ENCODE results near the gene LAMA2.

LAMA2 gene

DNA sequence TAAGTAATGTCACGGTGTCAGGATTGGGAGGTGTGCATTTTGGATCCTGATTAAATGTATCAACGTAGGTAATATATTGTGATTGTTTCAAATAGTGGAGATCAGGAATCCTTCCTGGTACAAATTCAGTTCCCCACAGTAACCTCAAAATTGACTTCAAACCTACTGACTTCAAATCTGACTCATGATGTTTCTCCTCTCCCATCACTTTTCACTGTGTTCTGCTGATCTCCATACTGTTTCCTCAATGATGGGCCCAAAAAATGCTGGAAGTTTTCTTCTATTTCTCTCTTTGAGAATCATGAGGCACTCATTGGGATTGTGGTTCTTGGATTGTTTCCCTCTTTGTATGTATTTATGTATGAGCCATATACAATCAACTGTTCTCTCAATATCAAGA lies 35.9 kb downstream of the LAMA2 start:
- WGBS (ENCODE audit: insufficient coverage), result 100% methylated on average over 1 of the region's 2 CpGs
- CTCF ChIA-PET, result no interaction called here
- DNase-seq, result no peak

GRCh38 chr6:128919412-128920180 lies 36.7 kb downstream of the LAMA2 start:
- H3K27me3 ChIP-seq (replicated peaks in 2 of 5; ENCODE audit: control insufficient read depth in 4 of 5, insufficient read depth in 5 of 5, low read length in 4 of 5), result no peaks in the 10 kb centered on the region
- no peak overlapping the region for H3K27ac ChIP-seq (ENCODE audit: insufficient read depth in 1 of 2, low read depth in 1 of 2, low read length in 2 of 2, poor library complexity in 1 of 2, severe bottlenecking in 2 of 2)
- H3K4me3 ChIP-seq (ENCODE audit: control insufficient read depth in 1 of 7, extremely low read depth in 1 of 7, insufficient read depth in 4 of 7, low read depth in 2 of 7, low read length in 6 of 7), result no peak overlapping the region
- 100% methylated on average over 1 of the region's 2 CpGs for WGBS (ENCODE audit: insufficient coverage)
- POLR2A ChIA-PET, result no interaction called here
- no peaks in the 10 kb centered on the region for H3K4me1 ChIP-seq (ENCODE audit: control extremely low read depth in 1 of 4, control insufficient read depth in 4 of 4, insufficient read depth in 4 of 4, low read length in 3 of 4)
- no peaks in the 10 kb centered on the region for H3K36me3 ChIP-seq (ENCODE audit: control insufficient read depth in 4 of 4, insufficient read depth in 4 of 4, low read length in 3 of 4)
- CTCF ChIA-PET, result no interaction called here
- no peaks in the 10 kb centered on the region for H3K9me3 ChIP-seq (ENCODE audit: control extremely low read depth in 1 of 5, control insufficient read depth in 4 of 5, insufficient read depth in 2 of 5, low read depth in 1 of 5, low read length in 4 of 5)
- DNase-seq, result no peak

More for the DNA sequence above, 35.9 kb downstream of the LAMA2 start:
- H3K9me3 ChIP-seq (ENCODE audit: control extremely low read depth in 1 of 5, control insufficient read depth in 4 of 5, insufficient read depth in 2 of 5, low read depth in 1 of 5, low read length in 4 of 5), result no peaks in the 10 kb centered on the region
- no peaks in the 10 kb centered on the region for H3K4me1 ChIP-seq (ENCODE audit: control extremely low read depth in 1 of 4, control insufficient read depth in 4 of 4, insufficient read depth in 4 of 4, low read length in 3 of 4)
- no peaks in the 10 kb centered on the region for H3K27me3 ChIP-seq (replicated peaks in 2 of 5; ENCODE audit: control insufficient read depth in 4 of 5, insufficient read depth in 5 of 5, low read length in 4 of 5)
- H3K36me3 ChIP-seq (ENCODE audit: control insufficient read depth in 4 of 4, insufficient read depth in 4 of 4, low read length in 3 of 4), result no peaks in the 10 kb centered on the region
- H3K4me3 ChIP-seq (ENCODE audit: control insufficient read depth in 1 of 7, extremely low read depth in 1 of 7, insufficient read depth in 4 of 7, low read depth in 2 of 7, low read length in 6 of 7), result no peak overlapping the region
- no peak overlapping the region for H3K27ac ChIP-seq (ENCODE audit: insufficient read depth in 1 of 2, low read depth in 1 of 2, low read length in 2 of 2, poor library complexity in 1 of 2, severe bottlenecking in 2 of 2)
- POLR2A ChIA-PET, result no interaction called here

- no peaks in the 10 kb centered on the region for H3K4me1 ChIP-seq (ENCODE audit: control extremely low read depth in 1 of 4, control insufficient read depth in 4 of 4, insufficient read depth in 4 of 4, low read length in 3 of 4)
- WGBS (ENCODE audit: insufficient coverage), result 90% methylated on average over 1 of the region's 1 CpG
- peaks cover 0 to 3% (median 0%) of the 10 kb centered on the region in 5 experiments for H3K9me3 ChIP-seq (ENCODE audit: control extremely low read depth in 1 of 5, control insufficient read depth in 4 of 5, insufficient read depth in 2 of 5, low read depth in 1 of 5, low read length in 4 of 5)
- no peak overlapping the region for H3K4me3 ChIP-seq (ENCODE audit: control insufficient read depth in 1 of 7, extremely low read depth in 1 of 7, insufficient read depth in 4 of 7, low read depth in 2 of 7, low read length in 6 of 7)
- DNase-seq, result no peak
- no peak overlapping the region for H3K27ac ChIP-seq (ENCODE audit: insufficient read depth in 1 of 2, low read depth in 1 of 2, low read length in 2 of 2, poor library complexity in 1 of 2, severe bottlenecking in 2 of 2)
- peaks cover 0 to 17% (median 2%) of the 10 kb centered on the region in 5 experiments for H3K27me3 ChIP-seq (replicated peaks in 2 of 5; ENCODE audit: control insufficient read depth in 4 of 5, insufficient read depth in 5 of 5, low read length in 4 of 5)
- H3K36me3 ChIP-seq (ENCODE audit: control insufficient read depth in 4 of 4, insufficient read depth in 4 of 4, low read length in 3 of 4), result no peaks in the 10 kb centered on the region
- ChIA-PET CTCF (no interaction called here), POLR2A (no interaction called here)
These were observed 42.8 kb downstream of the LAMA2 start for GRCh38 chr6:128925765-128926164.

GRCh38 chr6:128929869-128930268 lies 46.9 kb downstream of the LAMA2 start:
- peaks cover 0 to 17% (median 3%) of the 10 kb centered on the region in 5 experiments for H3K27me3 ChIP-seq (replicated peaks in 2 of 5; ENCODE audit: control insufficient read depth in 4 of 5, insufficient read depth in 5 of 5, low read length in 4 of 5)
- no peak for DNase-seq
- ChIA-PET CTCF (no interaction called here), POLR2A (no interaction called here)
- 26% methylated on average over 32 of the region's 34 CpGs for WGBS (ENCODE audit: insufficient coverage)
- peaks cover 0 to 3% (median 0%) of the 10 kb centered on the region in 5 experiments for H3K9me3 ChIP-seq (ENCODE audit: control extremely low read depth in 1 of 5, control insufficient read depth in 4 of 5, insufficient read depth in 2 of 5, low read depth in 1 of 5, low read length in 4 of 5)
- no peaks in the 10 kb centered on the region for H3K4me1 ChIP-seq (ENCODE audit: control extremely low read depth in 1 of 4, control insufficient read depth in 4 of 4, insufficient read depth in 4 of 4, low read length in 3 of 4)
- no peak overlapping the region for H3K27ac ChIP-seq (ENCODE audit: insufficient read depth in 1 of 2, low read depth in 1 of 2, low read length in 2 of 2, poor library complexity in 1 of 2, severe bottlenecking in 2 of 2)
- no peaks in the 10 kb centered on the region for H3K36me3 ChIP-seq (ENCODE audit: control insufficient read depth in 4 of 4, insufficient read depth in 4 of 4, low read length in 3 of 4)
- H3K4me3 ChIP-seq (ENCODE audit: control insufficient read depth in 1 of 7, extremely low read depth in 1 of 7, insufficient read depth in 4 of 7, low read depth in 2 of 7, low read length in 6 of 7), result no peak overlapping the region

DNA sequence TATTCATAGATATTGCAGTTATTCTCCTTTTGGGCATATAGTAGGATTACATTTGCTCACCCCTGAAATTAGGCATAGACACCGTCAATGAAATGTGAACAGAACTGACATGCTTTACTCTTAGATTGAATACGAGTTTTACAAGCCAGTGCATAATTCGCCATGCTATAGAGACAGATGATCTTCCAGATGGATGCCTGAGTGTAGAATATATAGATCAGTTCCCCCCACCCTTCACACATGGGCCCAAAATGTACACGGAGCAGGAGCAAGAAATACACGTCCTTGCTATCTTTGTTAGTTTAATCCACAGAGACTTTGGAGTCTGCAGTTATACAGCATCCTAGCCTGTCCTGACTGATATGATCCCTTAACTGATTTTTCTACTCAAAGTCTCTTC lies 47.4 kb downstream of the LAMA2 start:
- H3K9me3 ChIP-seq (ENCODE audit: control extremely low read depth in 1 of 5, control insufficient read depth in 4 of 5, insufficient read depth in 2 of 5, low read depth in 1 of 5, low read length in 4 of 5), result peaks cover 0 to 3% (median 0%) of the 10 kb centered on the region in 5 experiments
- DNase-seq, result no peak
- H3K27ac ChIP-seq (ENCODE audit: insufficient read depth in 1 of 2, low read depth in 1 of 2, low read length in 2 of 2, poor library complexity in 1 of 2, severe bottlenecking in 2 of 2), result no peak overlapping the region
- no peaks in the 10 kb centered on the region for H3K36me3 ChIP-seq (ENCODE audit: control insufficient read depth in 4 of 4, insufficient read depth in 4 of 4, low read length in 3 of 4)
- 96% methylated on average over 3 of the region's 5 CpGs for WGBS (ENCODE audit: insufficient coverage)
- CTCF ChIA-PET, result no interaction called here
- peaks cover 0 to 17% (median 3%) of the 10 kb centered on the region in 5 experiments for H3K27me3 ChIP-seq (replicated peaks in 2 of 5; ENCODE audit: control insufficient read depth in 4 of 5, insufficient read depth in 5 of 5, low read length in 4 of 5)
- no peaks in the 10 kb centered on the region for H3K4me1 ChIP-seq (ENCODE audit: control extremely low read depth in 1 of 4, control insufficient read depth in 4 of 4, insufficient read depth in 4 of 4, low read length in 3 of 4)
- POLR2A ChIA-PET, result no interaction called here
- H3K4me3 ChIP-seq (ENCODE audit: control insufficient read depth in 1 of 7, extremely low read depth in 1 of 7, insufficient read depth in 4 of 7, low read depth in 2 of 7, low read length in 6 of 7), result no peak overlapping the region

- 80% methylated on average over 1 of the region's 1 CpG for whole genome bisulfite sequencing (ENCODE audit: insufficient coverage)
- Histone ChIP-seq H3K27me3 (replicated peaks in 2 of 5; ENCODE audit: control insufficient read depth in 4 of 5, insufficient read depth in 5 of 5, low read length in 4 of 5) (peaks cover 0 to 17% (median 3%) of the 10 kb centered on the region in 5 experiments), H3K4me1 (ENCODE audit: control extremely low read depth in 1 of 4, control insufficient read depth in 4 of 4, insufficient read depth in 4 of 4, low read length in 3 of 4) (no peaks in the 10 kb centered on the region), H3K4me3 (ENCODE audit: control insufficient read depth in 1 of 7, extremely low read depth in 1 of 7, insufficient read depth in 4 of 7, low read depth in 2 of 7, low read length in 6 of 7) (no peak overlapping the region), H3K9me3 (ENCODE audit: control extremely low read depth in 1 of 5, control insufficient read depth in 4 of 5, insufficient read depth in 2 of 5, low read depth in 1 of 5, low read length in 4 of 5) (no peaks in the 10 kb centered on the region), H3K36me3 (ENCODE audit: control insufficient read depth in 4 of 4, insufficient read depth in 4 of 4, low read length in 3 of 4) (no peaks in the 10 kb centered on the region), H3K27ac (ENCODE audit: insufficient read depth in 1 of 2, low read depth in 1 of 2, low read length in 2 of 2, poor library complexity in 1 of 2, severe bottlenecking in 2 of 2) (no peak overlapping the region)
- no peak for DNase-seq
- POLR2A ChIA-PET, result no interaction called here
- CTCF ChIA-PET, result no interaction called here
These were observed 49.1 kb downstream of the LAMA2 start for GRCh38 chr6:128932061-128932460.

DNA sequence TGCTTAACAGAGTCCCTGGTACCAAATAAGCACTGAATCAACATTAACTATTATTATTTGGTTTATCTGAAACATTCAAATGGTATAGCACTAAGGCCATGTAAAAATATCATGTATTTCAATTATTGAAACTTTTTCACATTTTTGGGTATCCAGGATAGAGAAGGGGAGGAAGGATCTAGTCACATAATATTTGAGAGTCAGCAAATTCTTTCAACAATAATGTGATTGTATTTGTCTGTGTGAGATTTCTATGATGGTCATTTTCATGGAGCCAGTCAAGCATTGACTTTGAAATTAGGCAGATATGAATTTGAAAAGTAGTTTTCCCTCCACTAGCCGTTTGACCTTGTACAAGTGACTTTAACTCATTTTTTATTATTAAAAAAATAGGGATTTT lies 67.9 kb downstream of the LAMA2 start:
- CTCF ChIA-PET, result no interaction called here
- H3K27me3 ChIP-seq (replicated peaks in 2 of 5; ENCODE audit: control insufficient read depth in 4 of 5, insufficient read depth in 5 of 5, low read length in 4 of 5), result no peaks in the 10 kb centered on the region
- H3K27ac ChIP-seq (ENCODE audit: insufficient read depth in 1 of 2, low read depth in 1 of 2, low read length in 2 of 2, poor library complexity in 1 of 2, severe bottlenecking in 2 of 2), result no peak overlapping the region
- no peaks in the 10 kb centered on the region for H3K4me1 ChIP-seq (ENCODE audit: control extremely low read depth in 1 of 4, control insufficient read depth in 4 of 4, insufficient read depth in 4 of 4, low read length in 3 of 4)
- DNase-seq, result no peak
- H3K9me3 ChIP-seq (ENCODE audit: control extremely low read depth in 1 of 5, control insufficient read depth in 4 of 5, insufficient read depth in 2 of 5, low read depth in 1 of 5, low read length in 4 of 5), result no peaks in the 10 kb centered on the region
- WGBS (ENCODE audit: insufficient coverage), result no CpG with 5 or more reads among the region's 1 CpG
- POLR2A ChIA-PET, result no interaction called here
- no peaks in the 10 kb centered on the region for H3K36me3 ChIP-seq (ENCODE audit: control insufficient read depth in 4 of 4, insufficient read depth in 4 of 4, low read length in 3 of 4)
- H3K4me3 ChIP-seq (ENCODE audit: control insufficient read depth in 1 of 7, extremely low read depth in 1 of 7, insufficient read depth in 4 of 7, low read depth in 2 of 7, low read length in 6 of 7), result no peak overlapping the region

Measured in common myeloid progenitor, CD34-positive (primary cell).